ENCODE results near the gene STIMATE.

GRCh38 chr3:52822363-52822762 lies 75.0 kb downstream of the STIMATE start:
- TF ChIP-seq CTCF (IDR thresholded peaks at IDR 0.05) (no peak), POLR2A (IDR thresholded peaks at IDR 0.05) (no peak), POLR2AphosphoS5 (IDR thresholded peaks at IDR 0.05) (no peak), EP300 (IDR thresholded peaks at IDR 0.05) (no peak)
